HepG2 (cell line): ENCODE measurements around the gene ATAD3C. TPM values are rescaled to one million over a fixed set of nuclear protein-coding genes. Genes with fewer than 3 reads are reported as not detected.

Source experiments
- BRD4 ChIP-seq: sonication (generic); formaldehyde crosslinking; IDR thresholded peaks from 2 replicates; pipeline ENCODE4 v1.4.0; 2020; ENCODE audit warnings: missing genetic modification reagents
- CHCHD3 ChIP-seq: sonication (generic); formaldehyde crosslinking; IDR thresholded peaks from 2 replicates; pipeline ENCODE4 v1.8.0; 2022; ENCODE audit warnings: mild to moderate bottlenecking, missing genetic modification reagents, moderate library complexity
- GFI1 ChIP-seq: sonication (generic); formaldehyde crosslinking; IDR thresholded peaks from 2 replicates; pipeline ENCODE4 v1.5.0; 2020; ENCODE audit warnings: missing genetic modification reagents, mild to moderate bottlenecking, borderline replicate concordance
- ISX ChIP-seq: sonication (generic); formaldehyde crosslinking; conservative IDR thresholded peaks from 2 replicates; pipeline ENCODE4 v1.5.0; 2020; ENCODE audit warnings: missing genetic modification reagents
- MXD3 ChIP-seq: IDR thresholded peaks from 2 replicates; pipeline ENCODE4 v1.6.1; 2016; ENCODE audit warnings: mild to moderate bottlenecking, missing biosample characterization, missing genetic modification reagents
- POLR2G ChIP-seq: fragments of 200-400 bp; formaldehyde crosslinking; IDR thresholded peaks from 2 replicates; pipeline ENCODE4 v1.6.1; 2018; ENCODE audit warnings: mild to moderate bottlenecking, low read depth, low read length, moderate library complexity
- PRDM4 ChIP-seq: sonication (generic); formaldehyde crosslinking; IDR thresholded peaks from 2 replicates; pipeline ENCODE4 v1.9.0; 2021; ENCODE audit warnings: missing genetic modification reagents, borderline replicate concordance
- SALL1 ChIP-seq: sonication (generic); formaldehyde crosslinking; IDR thresholded peaks from 2 replicates; pipeline ENCODE4 v1.8.0; 2022; ENCODE audit warnings: mild to moderate bottlenecking, missing genetic modification reagents
- SOX5 ChIP-seq: IDR thresholded peaks from 2 replicates; pipeline ENCODE4 v1.6.1; 2016; ENCODE audit warnings: borderline replicate concordance
- TCF12 ChIP-seq, 2 experiments: fragments of 450-650 bp in 1 of 2; sonication (generic) in 1 of 2; formaldehyde crosslinking in 1 of 2; IDR thresholded peaks; 2 replicates each; pipeline versions ENCODE4 v1.6.1 to v1.8.0; 2017 to 2022; ENCODE audit warnings: antibody characterized with exemption in 1 of 2, mild to moderate bottlenecking in 1 of 2, missing genetic modification reagents in 1 of 2, moderate library complexity in 1 of 2
- U2AF1 ChIP-seq: fragments of 200-400 bp; formaldehyde crosslinking; optimal IDR thresholded peaks from 2 replicates; pipeline ENCODE3; 2017; ENCODE audit warnings: mild to moderate bottlenecking, low read depth, low read length
- ZBTB39 ChIP-seq: sonication (generic); formaldehyde crosslinking; IDR thresholded peaks from 2 replicates; pipeline ENCODE4 v1.5.0; 2020; ENCODE audit warnings: missing genetic modification reagents
- ZNF33B ChIP-seq: sonication (generic); formaldehyde crosslinking; IDR thresholded peaks from 2 replicates; pipeline ENCODE4 v1.5.1; 2020; ENCODE audit warnings: mild to moderate bottlenecking, missing genetic modification reagents
- ZNF354B ChIP-seq: sonication (generic); formaldehyde crosslinking; IDR thresholded peaks from 2 replicates; pipeline ENCODE4 v1.8.0; 2022; ENCODE audit warnings: mild to moderate bottlenecking, missing genetic modification reagents
- ZNF512B ChIP-seq: sonication (generic); formaldehyde crosslinking; IDR thresholded peaks from 2 replicates; pipeline ENCODE4 v1.5.1; 2020; ENCODE audit warnings: missing genetic modification reagents, mild to moderate bottlenecking, borderline replicate concordance
- ZNF772 ChIP-seq: sonication (generic); formaldehyde crosslinking; IDR thresholded peaks from 2 replicates; pipeline ENCODE4 v1.5.0; 2020; ENCODE audit warnings: mild to moderate bottlenecking, missing genetic modification reagents
- polyA plus RNA-seq, 8 experiments: library from polyadenylated mRNA; depleted of rRNA in 3 of 8; stranded (reverse) in 7 of 8; unstranded in 1 of 8; fragments of >200 nt; fragmentation: Illumina TruSeq in 4 of 8; extraction: Trizol in 4 of 8; gene quantifications; 2 replicates each; pipeline versions ENCODE4 v1.2.1 to v1.2.3, GENCODE V29; 2011 to 2016; ENCODE audit warnings: low read depth in 4 of 8, missing spikeins in 1 of 8, mixed read lengths in 1 of 8; ENCODE audit not compliant: insufficient read depth in 1 of 8
- total RNA-seq, 5 experiments: library from RNA; depleted of rRNA; stranded (reverse); fragments of >200 nt; fragmentation: Illumina TruSeq; extraction: Trizol; gene quantifications; 2 replicates each; pipeline ENCODE4 v1.2.3, GENCODE V29; 2016; ENCODE audit warnings: low read depth in 1 of 5
- TF ChIP-seq, protein P1 (sequence below): sonication (generic); formaldehyde crosslinking; IDR thresholded peaks from 2 replicates; pipeline ENCODE4 v1.8.0; 2022; ENCODE audit warnings: missing genetic modification reagents, low read depth, mild to moderate bottlenecking, borderline replicate concordance
- TF ChIP-seq, protein P2 (sequence below): sonication (generic); formaldehyde crosslinking; IDR thresholded peaks from 2 replicates; pipeline ENCODE4 v1.9.0; 2022; ENCODE audit warnings: missing genetic modification reagents, mild to moderate bottlenecking, borderline replicate concordance

ATAD3C gene
- total and polyA plus RNA-seq, 2 of the 13 experiments (the other 11 are each of a cell fraction or from before 2014, with no cell fraction given): 2.4 to 3.2 TPM

DNA sequence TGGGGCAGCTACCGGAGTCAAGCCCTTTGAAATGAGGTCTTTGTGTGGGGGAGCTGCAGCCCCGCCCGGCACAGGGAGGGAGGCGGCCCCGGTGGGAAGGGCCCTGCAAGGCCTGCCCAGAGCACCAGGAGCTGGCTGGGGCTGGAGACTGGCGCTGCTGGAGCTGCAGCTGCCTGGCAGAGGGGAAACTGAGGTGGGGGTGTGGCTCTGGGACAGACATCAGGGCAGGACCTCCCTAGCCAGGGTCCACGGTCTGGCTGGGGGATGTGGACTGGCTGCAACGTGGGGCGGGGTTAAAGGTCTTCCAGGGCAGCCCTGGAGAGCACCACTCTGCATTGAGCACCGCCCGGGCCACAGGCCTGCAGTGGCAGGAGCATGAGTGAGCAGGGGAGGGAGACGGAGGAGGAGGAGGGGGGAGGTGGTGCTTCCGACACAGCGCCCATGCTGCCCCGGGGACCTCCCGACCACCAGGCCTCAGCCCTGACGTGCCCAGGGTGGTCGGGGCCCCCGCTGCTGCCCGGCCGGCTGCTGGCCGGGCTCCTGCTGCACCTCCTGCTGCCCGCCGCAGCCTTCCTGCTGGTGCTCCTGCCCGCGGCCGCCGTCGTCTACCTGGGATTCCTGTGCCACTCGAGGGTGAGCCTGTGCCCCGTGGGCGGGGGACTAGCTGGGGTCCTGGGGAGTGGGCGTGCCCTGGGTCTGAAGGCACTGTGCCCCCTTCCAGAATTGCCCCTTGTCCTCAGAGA lies 23.6 kb upstream of the ATAD3C start (continued):
- TF ChIP-seq ZBTB39 (CRISPR knock-in tag) (peak; percentile 40; the same call in 1 of the 2 replicates), CHCHD3 (0 out of 2 replicates have a peak, but pooled peaks have one; percentile 21), GFI1 (CRISPR knock-in tag) (no peak; the same call in 1 of the 2 replicates), PRDM4 (no peak), SALL1 (CRISPR knock-in tag) (peak; percentile 56; the same call in 1 of the 2 replicates), SOX5 (CRISPR knock-in tag) (no peak), MXD3 (CRISPR knock-in tag) (0 out of 2 replicates have a peak, but pooled peaks have one; percentile 59), ISX (CRISPR knock-in tag) (no peak), ZNF354B (CRISPR knock-in tag) (no peak), ZNF772 (CRISPR knock-in tag) (no peak), TCF12 (IDR thresholded peaks at IDR 0.05) (no peak), TCF12 (CRISPR knock-in tag; IDR thresholded peaks at IDR 0.05) (no peak), U2AF1 (no peak), BRD4 (CRISPR knock-in tag) (no peak), ZNF512B (CRISPR knock-in tag) (0 out of 2 replicates have a peak, but pooled peaks have one; percentile 33), ZNF33B (no peak), POLR2G (peak; percentile 48)
- TF ChIP-seq, protein P1, sequence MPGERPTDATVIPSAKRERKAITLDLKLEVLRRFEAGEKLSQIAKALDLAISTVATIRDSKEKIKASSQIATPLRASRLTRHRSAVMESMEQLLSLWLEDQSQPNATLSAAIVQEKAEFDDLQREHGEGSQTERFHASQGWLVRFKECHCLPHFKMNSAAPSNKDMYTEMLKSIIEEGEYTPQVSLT (CRISPR knock-in tag): no peak
- TF ChIP-seq, protein P2, sequence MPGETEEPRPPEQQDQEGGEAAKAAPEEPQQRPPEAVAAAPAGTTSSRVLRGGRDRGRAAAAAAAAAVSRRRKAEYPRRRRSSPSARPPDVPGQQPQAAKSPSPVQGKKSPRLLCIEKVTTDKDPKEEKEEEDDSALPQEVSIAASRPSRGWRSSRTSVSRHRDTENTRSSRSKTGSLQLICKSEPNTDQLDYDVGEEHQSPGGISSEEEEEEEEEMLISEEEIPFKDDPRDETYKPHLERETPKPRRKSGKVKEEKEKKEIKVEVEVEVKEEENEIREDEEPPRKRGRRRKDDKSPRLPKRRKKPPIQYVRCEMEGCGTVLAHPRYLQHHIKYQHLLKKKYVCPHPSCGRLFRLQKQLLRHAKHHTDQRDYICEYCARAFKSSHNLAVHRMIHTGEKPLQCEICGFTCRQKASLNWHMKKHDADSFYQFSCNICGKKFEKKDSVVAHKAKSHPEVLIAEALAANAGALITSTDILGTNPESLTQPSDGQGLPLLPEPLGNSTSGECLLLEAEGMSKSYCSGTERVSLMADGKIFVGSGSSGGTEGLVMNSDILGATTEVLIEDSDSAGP (CRISPR knock-in tag): peak; percentile 24; the same call in 1 of the 2 replicates
